ENCODE results near the gene PRKCQ. TPM values are rescaled to one million over a fixed set of nuclear protein-coding genes. Genes with fewer than 3 reads are reported as not detected.
"Not testable (repeated sequence)": the region's sequence is repeated elsewhere in the genome, so short reads cannot be mapped to it uniquely, and the experiment has no call there.

PRKCQ gene
- total RNA-seq, 1 experiment from 2014 or later = 4.0 TPM

DNA sequence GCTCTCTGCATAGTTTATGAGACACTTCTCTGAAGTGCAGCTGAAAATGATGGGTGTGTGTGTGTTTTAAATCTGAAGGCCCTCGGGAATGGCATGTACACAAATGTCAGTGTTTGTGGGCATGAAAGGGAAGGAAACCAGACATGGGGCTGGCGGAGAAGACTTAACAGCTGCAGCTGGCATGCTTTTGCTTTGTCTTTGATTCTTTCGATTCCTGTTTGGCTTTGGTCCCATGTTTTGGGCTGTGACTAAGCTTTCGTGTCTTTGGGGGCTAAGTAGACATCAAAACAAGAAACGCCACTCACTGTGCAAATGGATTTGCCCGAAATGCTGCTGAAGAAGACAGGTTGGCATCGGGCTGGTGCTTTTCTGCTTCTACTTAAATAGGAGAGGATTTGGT, 198.0 kb downstream of the PRKCQ start:
- DNase-seq = no peak
- Histone ChIP-seq H3K9me3 (ENCODE audit: insufficient read depth, low read depth) (no peaks in the 10 kb centered on the region), H3K9me2 (ENCODE audit: insufficient read depth) (no peaks in the 10 kb centered on the region), H2AFZ (no peak overlapping the region), H3K4me2 (no peak overlapping the region), H3K4me1 (replicated peaks; ENCODE audit: insufficient read depth) (no peaks in the 10 kb centered on the region), H3K27me3 (ENCODE audit: insufficient read depth, low read depth) (no peaks in the 10 kb centered on the region), H3K79me2 (ENCODE audit: low read depth) (no peaks in the 10 kb centered on the region), H3K36me3 (ENCODE audit: low read depth) (no peaks in the 10 kb centered on the region), H3K4me3 (no peak overlapping the region), H4K20me1 (ENCODE audit: insufficient read depth) (no peaks in the 10 kb centered on the region), H3K27ac (no peak overlapping the region), H3F3A (ENCODE audit: insufficient read depth, low read depth) (no peaks in the 10 kb centered on the region)
- intact Hi-C loops (cut with micrococcal nuclease; ENCODE audit: unreplicated experiment) = no loop called here
- no peak for TF ChIP-seq EZH2 (IDR thresholded peaks at IDR 0.05; ENCODE audit: low read depth)
- TF ChIP-seq, protein P1, sequence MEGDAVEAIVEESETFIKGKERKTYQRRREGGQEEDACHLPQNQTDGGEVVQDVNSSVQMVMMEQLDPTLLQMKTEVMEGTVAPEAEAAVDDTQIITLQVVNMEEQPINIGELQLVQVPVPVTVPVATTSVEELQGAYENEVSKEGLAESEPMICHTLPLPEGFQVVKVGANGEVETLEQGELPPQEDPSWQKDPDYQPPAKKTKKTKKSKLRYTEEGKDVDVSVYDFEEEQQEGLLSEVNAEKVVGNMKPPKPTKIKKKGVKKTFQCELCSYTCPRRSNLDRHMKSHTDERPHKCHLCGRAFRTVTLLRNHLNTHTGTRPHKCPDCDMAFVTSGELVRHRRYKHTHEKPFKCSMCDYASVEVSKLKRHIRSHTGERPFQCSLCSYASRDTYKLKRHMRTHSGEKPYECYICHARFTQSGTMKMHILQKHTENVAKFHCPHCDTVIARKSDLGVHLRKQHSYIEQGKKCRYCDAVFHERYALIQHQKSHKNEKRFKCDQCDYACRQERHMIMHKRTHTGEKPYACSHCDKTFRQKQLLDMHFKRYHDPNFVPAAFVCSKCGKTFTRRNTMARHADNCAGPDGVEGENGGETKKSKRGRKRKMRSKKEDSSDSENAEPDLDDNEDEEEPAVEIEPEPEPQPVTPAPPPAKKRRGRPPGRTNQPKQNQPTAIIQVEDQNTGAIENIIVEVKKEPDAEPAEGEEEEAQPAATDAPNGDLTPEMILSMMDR (conservative IDR thresholded peaks at IDR 0.05) = no peak
- ChIA-PET CTCF (no interaction called here), POLR2A (ENCODE audit: unreplicated experiment) (interaction anchor here (0.7 kb wide), 2 partner anchors 13 to 488 kb away, joined by 3 read pairs; no protein-coding TSS in a partner anchor)
- BruUV-seq (replicated peaks) = no TSS peak

DNA sequence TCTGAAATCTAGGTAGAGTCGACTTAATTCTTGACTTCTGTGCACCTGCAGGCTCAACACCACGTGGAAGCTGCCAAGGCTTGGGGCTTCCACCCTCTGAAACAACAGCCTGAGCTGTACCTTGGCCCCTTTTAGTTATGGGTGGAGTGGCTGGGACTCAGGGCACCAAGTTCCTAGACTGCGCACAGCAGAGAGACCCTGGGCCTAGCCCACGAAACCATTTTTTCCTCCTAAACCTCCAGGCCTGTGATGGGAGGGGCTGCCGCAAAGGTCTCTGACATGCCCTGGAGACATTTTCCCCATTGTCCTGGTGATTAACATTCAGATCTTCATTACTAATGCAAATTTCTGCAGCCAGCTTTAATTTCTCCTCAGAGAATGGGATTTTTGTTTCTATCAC, 199.6 kb downstream of the PRKCQ start:
- H3K36me3 ChIP-seq (ENCODE audit: low read depth); H3F3A ChIP-seq (ENCODE audit: insufficient read depth, low read depth); H3K9me3 ChIP-seq (ENCODE audit: insufficient read depth, low read depth); intact Hi-C loops (cut with micrococcal nuclease; ENCODE audit: unreplicated experiment); CTCF ChIA-PET; BruUV-seq (replicated peaks); DNase-seq; H2AFZ ChIP-seq; H3K27me3 ChIP-seq (ENCODE audit: insufficient read depth, low read depth); POLR2A ChIA-PET (ENCODE audit: unreplicated experiment); H3K79me2 ChIP-seq (ENCODE audit: low read depth); H3K9me2 ChIP-seq (ENCODE audit: insufficient read depth); H3K4me3 ChIP-seq; H3K27ac ChIP-seq; H4K20me1 ChIP-seq (ENCODE audit: insufficient read depth); H3K4me1 ChIP-seq (replicated peaks; ENCODE audit: insufficient read depth); H3K4me2 ChIP-seq: not testable (repeated sequence)

DNA sequence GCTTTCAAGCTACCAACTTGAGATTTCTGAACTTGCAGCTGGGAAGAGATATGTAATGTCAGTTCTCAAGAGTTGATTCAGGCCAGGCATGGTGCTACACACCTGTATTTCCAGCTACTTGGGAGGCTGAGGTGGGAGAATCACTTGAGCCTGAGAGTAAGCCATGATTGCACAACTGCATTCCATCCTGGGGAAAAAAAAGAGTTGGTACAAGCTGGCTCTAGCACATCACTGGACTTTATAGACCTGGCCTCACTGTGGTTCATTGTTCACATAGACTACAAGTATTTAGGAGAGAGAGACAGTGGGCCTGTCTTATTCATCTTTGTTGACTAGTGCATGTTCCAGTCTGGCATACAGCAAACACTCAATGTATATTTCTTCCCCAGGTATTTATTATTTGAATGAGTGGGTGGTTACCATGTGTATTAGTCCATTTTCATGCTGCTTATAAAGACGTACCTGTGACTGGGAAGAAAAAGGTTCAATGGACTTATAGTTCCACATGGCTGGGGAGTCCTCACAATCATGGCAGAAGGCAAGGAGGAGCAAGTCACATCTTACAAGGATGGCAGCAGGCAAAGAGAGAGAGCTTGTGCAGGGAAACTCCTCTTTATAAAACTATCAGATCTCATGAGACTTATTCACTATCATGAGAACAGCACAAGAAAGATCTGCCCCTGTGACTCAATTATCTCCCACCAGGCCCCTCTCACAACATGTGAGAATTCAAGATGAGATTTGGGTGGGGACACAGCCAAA, 200.9 kb downstream of the PRKCQ start:
- DNase-seq = no peak
- POLR2A ChIA-PET (ENCODE audit: unreplicated experiment) = no interaction called here

More for the DNA sequence above, 200.9 kb downstream of the PRKCQ start:
- H3K79me2 ChIP-seq (ENCODE audit: low read depth) = no peaks in the 10 kb centered on the region
- CTCF ChIA-PET = no interaction called here
- H3K27ac ChIP-seq = no peak overlapping the region
- H3K4me3 ChIP-seq = no peak overlapping the region
- TF ChIP-seq, protein P1 (conservative IDR thresholded peaks at IDR 0.05) = no peak
- TF ChIP-seq EZH2 (IDR thresholded peaks at IDR 0.05; ENCODE audit: low read depth) = no peak
- no peak overlapping the region for H2AFZ ChIP-seq
- BruUV-seq (replicated peaks) = no TSS peak
- H3K27me3 ChIP-seq (ENCODE audit: insufficient read depth, low read depth) = no peaks in the 10 kb centered on the region
- H3K4me2 ChIP-seq = no peak overlapping the region
- H3K4me1 ChIP-seq (replicated peaks; ENCODE audit: insufficient read depth) = no peaks in the 10 kb centered on the region
- no peaks in the 10 kb centered on the region for H3K36me3 ChIP-seq (ENCODE audit: low read depth)
- no peaks in the 10 kb centered on the region for H3K9me2 ChIP-seq (ENCODE audit: insufficient read depth)
- H3K9me3 ChIP-seq (ENCODE audit: insufficient read depth, low read depth) = no peaks in the 10 kb centered on the region
- intact Hi-C loops (cut with micrococcal nuclease; ENCODE audit: unreplicated experiment) = no loop called here
- H4K20me1 ChIP-seq (ENCODE audit: insufficient read depth) = no peaks in the 10 kb centered on the region
- H3F3A ChIP-seq (ENCODE audit: insufficient read depth, low read depth) = no peaks in the 10 kb centered on the region
